Keratinocyte (primary cell): ENCODE measurements around the gene SEL1L2. TPM values are rescaled to one million over a fixed set of nuclear protein-coding genes. Genes with fewer than 3 reads are reported as not detected.

Experiments
- DNase-seq: peaks from one replicate; pipeline ENCODE4 v3.0.0-alpha.2; 2011; ENCODE audit warnings: low read depth, missing footprints, low spot score
- FAIRE-seq: peaks from 2 replicates; lab custom pipeline; 2011; peaks lifted over from hg19 to GRCh38; lab: Jason Lieb, UNC
- H2AFZ ChIP-seq: 2 replicates; pipeline ENCODE4 v1.6.0; 2012; ENCODE audit warnings: low read length, control low read depth, inconsistent platforms; ENCODE audit not compliant: control insufficient read depth
- H3K27ac ChIP-seq: 2 replicates; pipeline ENCODE4 v1.5.1; 2011; ENCODE audit warnings: low read length; ENCODE audit not compliant: control insufficient read depth, insufficient read depth
- H3K27me3 ChIP-seq: 3 replicates; pipeline ENCODE4 v1.6.0; 2011; ENCODE audit warnings: low read length; ENCODE audit not compliant: control insufficient read depth, insufficient read depth; ENCODE audit errors: extremely low read depth
- H3K36me3 ChIP-seq, 2 experiments: 2 replicates in 1 of 2; 3 replicates in 1 of 2; pipeline ENCODE4 v1.5.1; 2011; ENCODE audit warnings: low read length in 2 of 2, mild to moderate bottlenecking in 1 of 2; ENCODE audit not compliant: control insufficient read depth in 2 of 2, insufficient read depth in 2 of 2; ENCODE audit errors: extremely low read depth in 1 of 2
- H3K4me1 ChIP-seq: 3 replicates; pipeline ENCODE4 v1.5.1; 2011; ENCODE audit warnings: low read length; ENCODE audit not compliant: control insufficient read depth, insufficient read depth; ENCODE audit errors: extremely low read depth
- H3K4me2 ChIP-seq: 3 replicates; pipeline ENCODE4 v1.6.0; 2011; ENCODE audit warnings: low read depth, low read length; ENCODE audit not compliant: control insufficient read depth, insufficient read depth; ENCODE audit errors: extremely low read depth
- H3K4me3 ChIP-seq, 3 experiments: fragments of 200-600 bp in 1 of 3; sonication (generic) in 1 of 3; 2 replicates in 2 of 3; 3 replicates in 1 of 3; pipeline ENCODE4 v1.5.1; 2011 to 2016; ENCODE audit warnings: low read length in 3 of 3, mild to moderate bottlenecking in 3 of 3, control low read depth in 2 of 3, inconsistent platforms in 1 of 3, low read depth in 1 of 3, mixed read lengths in 1 of 3, mixed run types in 1 of 3, moderate library complexity in 1 of 3; ENCODE audit not compliant: control insufficient read depth in 2 of 3, insufficient read depth in 2 of 3; ENCODE audit errors: extremely low read depth in 1 of 3
- H3K79me2 ChIP-seq: 2 replicates; pipeline ENCODE4 v1.6.0; 2012; ENCODE audit warnings: low read length; ENCODE audit not compliant: control insufficient read depth, insufficient read depth
- H3K9ac ChIP-seq: 3 replicates; pipeline ENCODE4 v1.6.0; 2011; ENCODE audit warnings: low read length; ENCODE audit not compliant: control insufficient read depth, insufficient read depth; ENCODE audit errors: extremely low read depth
- H3K9me1 ChIP-seq: 3 replicates; pipeline ENCODE4 v1.6.0; 2011; ENCODE audit warnings: low read length; ENCODE audit not compliant: control insufficient read depth, insufficient read depth; ENCODE audit errors: extremely low read depth
- H3K9me3 ChIP-seq: 2 replicates; pipeline ENCODE4 v1.5.1; 2012; ENCODE audit warnings: low read depth, low read length; ENCODE audit not compliant: control insufficient read depth
- H4K20me1 ChIP-seq: 3 replicates; pipeline ENCODE4 v1.6.0; 2011; ENCODE audit warnings: low read length; ENCODE audit not compliant: control insufficient read depth, insufficient read depth; ENCODE audit errors: extremely low read depth
- CTCF ChIP-seq, 3 experiments: IDR thresholded peaks in 1 of 3; conservative IDR thresholded peaks in 1 of 3; optimal IDR thresholded peaks in 1 of 3; 2 replicates in 2 of 3; 3 replicates in 1 of 3; pipeline versions ENCODE3 to v1.5.1; 2011; ENCODE audit warnings: low read length in 3 of 3, mild to moderate bottlenecking in 3 of 3, moderate library complexity in 2 of 3, control low read depth in 1 of 3, inconsistent platforms in 1 of 3; ENCODE audit not compliant: insufficient read depth in 2 of 3; ENCODE audit errors: extremely low read depth in 1 of 3
- EZH2 ChIP-seq: IDR thresholded peaks from one replicate; pipeline ENCODE4 v1.6.1; 2012; ENCODE audit warnings: inconsistent platforms, mild to moderate bottlenecking, low read length, moderate library complexity
- dilution Hi-C: fragments of 300-500 bp; cut with MboI; formaldehyde crosslinking; loops from one replicate; pipeline ENCODE4 v1.7.0; 2020; ENCODE audit warnings: low sequenced_read_pairs; ENCODE audit not compliant: extremely low pct_ligation_motif_present
- polyA plus RNA-seq, 5 experiments: library from polyadenylated mRNA; depleted of rRNA in 3 of 5; stranded (reverse) in 3 of 5; stranded (forward) in 1 of 5; unstranded in 1 of 5; fragments of >200 nt; gene quantifications; 1 replicate in 1 of 5; 2 replicates in 3 of 5; 3 replicates in 1 of 5; pipeline versions ENCODE4 v1.2.1 to v1.2.3, GENCODE V29; 2011 to 2012; ENCODE audit warnings: missing spikeins in 2 of 5, low read depth in 1 of 5, low replicate concordance in 1 of 5

The SEL1L2 gene
- polyA plus RNA-seq, 1 donor (not counting 4 experiments of a cell fraction or from before 2014, with no cell fraction given): not detected

GRCh38 chr20:13913572-13913971 lies 76.8 kb downstream of the SEL1L2 start:
- no peaks in the 10 kb centered on the region for H3K36me3 ChIP-seq
- H3K4me1 ChIP-seq: no peaks in the 10 kb centered on the region
- dilution Hi-C loops: no loop called here
- H2AFZ ChIP-seq: no peak overlapping the region
- TF ChIP-seq CTCF (optimal IDR thresholded peaks at IDR 0.05 in 1 of 3, IDR thresholded peaks at IDR 0.05 in 1 of 3, conservative IDR thresholded peaks at IDR 0.05 in 1 of 3; ENCODE audit: extremely low read depth in 1 of 3, insufficient read depth in 2 of 3, low read length in 3 of 3) (no peak), EZH2 (no peak)
- no peak overlapping the region for H3K9ac ChIP-seq
- H3K9me1 ChIP-seq: no peaks in the 10 kb centered on the region
- no peak overlapping the region for H3K27ac ChIP-seq
- H3K9me3 ChIP-seq: no peaks in the 10 kb centered on the region
- FAIRE-seq (no peak), DNase-seq (no peak)
- no peak overlapping the region for H3K4me2 ChIP-seq
- no peaks in the 10 kb centered on the region for H4K20me1 ChIP-seq
- no peaks in the 10 kb centered on the region for H3K27me3 ChIP-seq
- H3K79me2 ChIP-seq: no peaks in the 10 kb centered on the region
- no peak overlapping the region for H3K4me3 ChIP-seq

- Histone ChIP-seq H3K9me1 (no peaks in the 10 kb centered on the region), H3K9me3 (no peaks in the 10 kb centered on the region), H3K79me2 (no peaks in the 10 kb centered on the region), H2AFZ (no peak overlapping the region), H3K27ac (no peak overlapping the region), H3K4me1 (no peaks in the 10 kb centered on the region), H3K4me3 (no peak overlapping the region), H3K9ac (no peak overlapping the region), H3K4me2 (no peak overlapping the region), H3K36me3 (no peaks in the 10 kb centered on the region), H3K27me3 (no peaks in the 10 kb centered on the region), H4K20me1 (no peaks in the 10 kb centered on the region)
- no peak for TF ChIP-seq CTCF (optimal IDR thresholded peaks at IDR 0.05 in 1 of 3, IDR thresholded peaks at IDR 0.05 in 1 of 3, conservative IDR thresholded peaks at IDR 0.05 in 1 of 3; ENCODE audit: extremely low read depth in 1 of 3, insufficient read depth in 2 of 3, low read length in 3 of 3)
- TF ChIP-seq EZH2: no peak
- DNase-seq: no peak
- no peak for FAIRE-seq
- dilution Hi-C loops: no loop called here
These were observed 77.3 kb downstream of the SEL1L2 start for GRCh38 chr20:13913131-13913530.
